Inflammatory macrophage treated with lipopolysaccharide for 1 hour (primary cell): ENCODE measurements around the gene ADAP1.

Source experiments
- DNase-seq, 2 donors: peaks; one replicate each; pipeline ENCODE4 v3.0.0-alpha.2; 2020 to 2022

Gene ADAP1

GRCh38 chr7:919924-920341, 34.5 kb downstream of the ADAP1 start:
- DNase-seq = no peak

GRCh38 chr7:919114-919442, 35.4 kb downstream of the ADAP1 start:
- DNase-seq = no peak

GRCh38 chr7:918441-919113, 35.9 kb downstream of the ADAP1 start:
- DNase-seq = no peak

- no peak for DNase-seq
These were observed 36.4 kb downstream of the ADAP1 start for GRCh38 chr7:918118-918425.

- DNase-seq = no peak
These were observed 37.0 kb downstream of the ADAP1 start for GRCh38 chr7:917255-918117.

GRCh38 chr7:916291-916941, 38.1 kb downstream of the ADAP1 start:
- no peak for DNase-seq

- DNase-seq = no peak
These were observed 38.9 kb downstream of the ADAP1 start for GRCh38 chr7:915291-916218.

- no peak for DNase-seq
These were observed 39.8 kb downstream of the ADAP1 start for GRCh38 chr7:914521-915194.

GRCh38 chr7:913736-914520, 40.6 kb downstream of the ADAP1 start:
- DNase-seq = no peak

- no peak for DNase-seq
These were observed 42.5 kb downstream of the ADAP1 start for GRCh38 chr7:911791-912480.

- no peak for DNase-seq
These were observed 43.5 kb downstream of the ADAP1 start for GRCh38 chr7:910931-911431.

- no peak for DNase-seq
These were observed 44.0 kb downstream of the ADAP1 start for GRCh38 chr7:910441-910861.

- DNase-seq = peak; percentile 92 to 95
These were observed 44.8 kb downstream of the ADAP1 start for GRCh38 chr7:909358-910329.

GRCh38 chr7:908591-909357, 45.7 kb downstream of the ADAP1 start:
- peak in 1 of 2 donors; percentile 67 for DNase-seq

GRCh38 chr7:908159-908581, 46.3 kb downstream of the ADAP1 start:
- no peak for DNase-seq

- no peak for DNase-seq
These were observed 47.1 kb downstream of the ADAP1 start for GRCh38 chr7:907158-907980.

GRCh38 chr7:906776-907157, 47.7 kb downstream of the ADAP1 start:
- no peak for DNase-seq

GRCh38 chr7:904847-905246, 49.6 kb downstream of the ADAP1 start:
- no peak for DNase-seq
